A204.1 (cell line): ENCODE measurements around the gene NBEAL2.
"Not testable (repeated sequence)": the region's sequence is repeated elsewhere in the genome, so short reads cannot be mapped to it uniquely, and the experiment has no call there.

Experiments
- FAIRE-seq: peaks from 2 replicates; lab custom pipeline; 2012; peaks lifted over from hg19 to GRCh38; lab: Jason Lieb, UNC

Gene NBEAL2

DNA sequence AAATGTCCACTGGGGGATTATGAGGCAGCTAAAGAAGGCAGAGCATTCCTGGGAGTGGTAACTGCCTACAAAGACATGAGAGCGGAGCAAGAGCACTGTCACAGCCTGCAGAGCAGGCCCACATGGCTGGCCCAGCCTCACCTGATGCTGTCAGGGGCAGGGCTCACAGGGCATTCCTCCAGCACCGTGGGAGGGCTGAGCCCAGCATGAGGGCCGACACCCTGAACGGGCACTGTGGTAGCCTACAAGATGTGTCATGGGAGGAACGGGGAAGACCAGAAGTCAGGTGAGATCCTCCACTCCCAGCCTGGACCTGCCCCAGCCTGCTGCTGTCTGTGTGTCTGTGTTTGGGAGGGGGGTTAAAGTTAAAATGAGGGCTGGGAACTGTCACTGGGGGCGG, 33.0 kb upstream of the NBEAL2 start:
- FAIRE-seq, result no peak

DNA sequence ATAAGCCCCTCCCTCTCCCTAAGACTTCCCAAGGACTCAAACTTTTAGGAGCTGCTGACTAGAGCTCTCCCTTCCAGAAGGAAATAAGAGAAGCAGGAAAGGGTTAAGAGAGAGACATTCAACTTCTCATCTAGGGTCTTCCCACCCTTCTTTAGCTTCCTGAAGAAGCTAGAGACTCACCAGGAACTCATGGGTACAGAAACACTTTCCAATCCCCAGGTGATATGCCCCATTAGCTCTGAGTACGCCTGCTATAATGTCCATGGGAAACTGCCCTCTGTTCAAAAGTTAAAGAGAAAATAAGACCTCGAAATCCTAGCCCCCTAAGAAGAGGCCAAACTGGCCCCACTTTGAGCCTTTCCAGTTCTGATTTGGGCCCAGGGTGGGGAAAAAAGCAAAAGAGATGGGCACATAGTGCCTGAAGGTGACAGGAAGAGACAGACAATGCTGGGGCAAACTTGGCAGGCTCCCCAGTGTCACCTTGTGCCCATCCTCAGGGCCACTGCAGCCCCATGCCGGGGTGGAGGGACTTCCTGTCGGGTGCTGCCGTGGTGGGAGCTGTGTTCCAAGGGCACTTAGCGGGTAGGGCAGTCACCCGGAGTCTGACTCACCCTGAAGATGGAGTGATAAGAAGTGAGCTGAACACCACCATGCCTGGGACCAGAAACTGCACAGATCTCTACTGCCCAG, 32.5 kb upstream of the NBEAL2 start:
- no peak for FAIRE-seq

DNA sequence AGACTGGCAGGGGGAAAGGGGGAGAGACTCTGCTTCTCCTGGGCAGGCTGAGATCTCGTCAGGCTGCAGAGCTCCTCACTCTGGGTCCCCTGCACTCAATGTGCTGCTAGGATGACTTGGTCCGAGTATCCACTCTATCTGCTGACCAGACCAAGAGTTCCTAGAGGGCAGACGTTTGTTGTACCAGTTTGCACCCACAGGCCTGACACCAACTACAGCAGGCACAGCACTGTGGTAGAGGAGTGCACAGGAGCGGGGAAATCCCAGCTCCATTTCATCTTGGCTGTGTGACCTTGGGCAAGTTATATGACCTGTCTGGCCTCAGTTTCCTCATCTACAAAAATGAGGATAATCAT, 31.9 kb upstream of the NBEAL2 start:
- FAIRE-seq, result no peak

DNA sequence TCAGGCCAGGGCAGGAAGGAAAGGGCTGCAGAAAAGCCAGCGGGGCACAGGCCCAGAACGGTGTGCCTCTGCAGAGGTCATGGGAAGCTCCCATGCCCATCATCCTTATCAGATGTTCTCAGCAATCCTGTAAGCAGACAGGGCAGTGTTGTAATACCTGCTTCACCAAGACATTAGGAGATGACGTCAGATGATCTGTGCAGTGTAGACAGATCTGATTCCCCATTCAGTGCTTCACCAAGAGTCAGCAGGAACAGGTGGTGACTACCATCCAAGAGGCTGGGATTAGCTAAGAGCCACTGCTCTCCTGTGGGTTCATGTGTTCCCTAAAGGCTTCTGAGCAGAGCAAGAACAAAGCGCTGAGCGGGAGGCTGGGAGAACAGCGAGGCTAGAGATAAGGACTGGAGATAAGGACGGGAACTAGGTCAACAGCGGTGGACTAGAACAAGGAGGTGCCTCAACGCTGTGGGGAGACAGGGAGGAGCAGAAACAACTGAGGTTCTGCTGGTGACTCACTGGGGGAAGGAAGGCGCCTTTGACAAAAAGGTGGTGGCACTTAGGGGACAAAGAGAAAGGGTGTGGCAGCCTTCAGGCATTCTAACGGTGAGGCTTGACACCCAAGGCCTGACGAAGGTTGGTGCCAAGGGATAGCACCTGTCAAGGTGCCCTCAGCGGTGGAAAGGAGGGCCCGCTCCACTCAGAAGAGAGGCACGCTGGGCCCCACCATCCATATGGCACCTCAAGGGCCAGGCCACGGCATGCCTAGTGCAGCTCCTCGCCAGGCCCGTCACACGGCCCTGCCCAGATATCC, 31.3 kb upstream of the NBEAL2 start:
- no peak for FAIRE-seq

DNA sequence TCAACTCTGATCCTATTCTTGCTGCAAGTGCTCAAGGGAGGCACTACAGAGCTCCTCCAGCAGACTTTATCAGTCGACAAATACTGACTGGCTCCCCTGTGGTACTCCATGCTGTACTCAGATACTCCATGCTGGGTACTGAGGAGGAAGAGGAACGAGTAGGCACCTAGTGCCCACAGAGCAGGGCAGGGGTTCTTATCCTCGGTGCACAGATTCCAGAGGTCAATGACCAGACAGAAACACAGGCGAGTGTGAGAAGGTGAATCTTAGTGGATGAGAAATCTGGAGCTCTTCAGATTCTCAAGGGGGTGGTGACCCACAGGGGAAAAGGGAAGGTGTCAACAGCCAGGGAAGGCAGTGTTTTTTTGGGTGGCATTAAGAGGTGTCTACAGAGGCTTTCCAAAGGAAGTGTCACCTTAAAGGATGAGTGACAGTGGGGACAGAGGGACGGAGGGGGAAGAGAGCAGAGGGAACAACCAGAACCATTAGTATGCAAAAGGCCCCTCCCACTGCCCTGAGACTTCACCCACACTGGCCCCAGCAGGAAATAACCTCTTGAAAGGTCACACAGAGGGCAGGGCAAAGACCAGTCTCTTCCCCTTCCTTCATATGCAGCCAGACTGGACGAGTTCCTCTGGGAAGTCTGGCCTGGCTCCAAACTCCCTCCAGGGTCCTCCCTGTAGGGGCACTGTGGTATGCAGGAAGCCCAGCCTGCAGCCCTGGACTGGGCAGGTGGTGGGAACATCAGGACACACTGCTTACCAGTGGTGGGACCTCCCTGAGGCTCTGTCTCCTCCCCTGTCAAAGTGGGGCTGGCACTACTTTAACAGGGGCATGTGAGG, 30.4 kb upstream of the NBEAL2 start:
- no peak for FAIRE-seq

DNA sequence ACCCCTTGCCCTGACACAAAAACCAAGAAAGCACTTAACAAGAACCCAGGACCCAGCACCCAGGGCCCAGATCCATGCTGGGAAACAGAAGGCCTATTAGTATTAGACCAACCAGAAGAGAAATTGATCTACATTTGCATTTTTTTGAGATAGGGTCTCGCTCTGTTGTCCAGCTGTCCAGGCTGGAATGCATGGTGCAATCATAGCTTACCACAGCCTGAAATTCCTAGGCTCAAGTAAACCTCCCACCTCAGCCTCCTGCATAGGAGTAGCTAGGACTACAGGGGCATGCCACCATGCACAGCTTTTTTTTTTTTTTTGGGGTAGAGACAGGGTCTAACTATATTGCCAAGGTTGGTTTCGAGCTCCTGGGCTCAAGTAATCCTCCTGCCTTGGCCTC, 29.3 kb upstream of the NBEAL2 start:
- FAIRE-seq, result no peak

DNA sequence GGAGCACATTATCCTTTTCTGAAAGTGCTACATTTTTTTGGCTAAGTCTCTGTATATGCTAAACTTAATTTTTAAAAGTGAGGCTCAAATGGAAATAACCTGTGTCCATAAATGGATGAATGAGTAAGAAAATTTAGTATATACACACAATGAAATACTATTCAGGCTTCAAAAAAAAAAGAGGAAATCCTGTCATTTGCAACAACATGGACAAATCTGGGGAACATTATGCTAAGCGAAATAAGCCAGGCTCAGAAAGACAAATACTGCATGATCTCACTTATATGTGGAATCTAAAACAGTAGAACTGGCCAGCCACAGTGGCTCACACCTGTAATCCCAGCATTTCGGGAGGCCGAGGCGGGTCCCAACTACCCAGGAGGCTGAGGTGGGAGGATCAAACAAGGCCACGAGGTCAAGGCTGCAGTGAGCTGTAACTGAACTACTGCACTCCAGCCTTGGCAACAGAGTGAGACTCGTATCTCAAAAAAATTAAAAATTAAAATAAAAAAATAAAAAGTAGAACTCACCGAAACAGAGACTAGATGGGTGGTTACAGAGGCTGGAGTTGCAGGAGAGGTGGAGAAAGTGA, 28.7 kb upstream of the NBEAL2 start:
- FAIRE-seq, result no peak

DNA sequence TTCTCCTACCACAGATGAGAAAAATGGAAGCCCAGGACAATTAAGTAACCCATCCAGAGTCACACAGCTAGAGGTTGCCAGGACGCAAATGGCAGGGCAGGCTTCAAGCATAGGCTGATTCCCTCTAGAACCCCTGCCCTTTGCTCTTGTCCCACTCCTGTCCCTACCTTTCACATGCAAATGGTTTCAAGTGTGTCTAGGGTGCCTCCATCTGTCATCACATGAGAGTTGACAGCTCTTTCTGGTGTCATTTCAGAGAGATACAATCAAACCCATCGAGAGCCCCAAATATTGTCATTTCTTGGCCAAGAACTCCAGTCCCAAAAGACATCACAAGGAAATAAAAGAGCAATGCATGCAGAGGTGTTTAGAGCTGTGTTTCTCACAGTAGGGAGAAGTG, 26.7 kb upstream of the NBEAL2 start:
- FAIRE-seq, result no peak

DNA sequence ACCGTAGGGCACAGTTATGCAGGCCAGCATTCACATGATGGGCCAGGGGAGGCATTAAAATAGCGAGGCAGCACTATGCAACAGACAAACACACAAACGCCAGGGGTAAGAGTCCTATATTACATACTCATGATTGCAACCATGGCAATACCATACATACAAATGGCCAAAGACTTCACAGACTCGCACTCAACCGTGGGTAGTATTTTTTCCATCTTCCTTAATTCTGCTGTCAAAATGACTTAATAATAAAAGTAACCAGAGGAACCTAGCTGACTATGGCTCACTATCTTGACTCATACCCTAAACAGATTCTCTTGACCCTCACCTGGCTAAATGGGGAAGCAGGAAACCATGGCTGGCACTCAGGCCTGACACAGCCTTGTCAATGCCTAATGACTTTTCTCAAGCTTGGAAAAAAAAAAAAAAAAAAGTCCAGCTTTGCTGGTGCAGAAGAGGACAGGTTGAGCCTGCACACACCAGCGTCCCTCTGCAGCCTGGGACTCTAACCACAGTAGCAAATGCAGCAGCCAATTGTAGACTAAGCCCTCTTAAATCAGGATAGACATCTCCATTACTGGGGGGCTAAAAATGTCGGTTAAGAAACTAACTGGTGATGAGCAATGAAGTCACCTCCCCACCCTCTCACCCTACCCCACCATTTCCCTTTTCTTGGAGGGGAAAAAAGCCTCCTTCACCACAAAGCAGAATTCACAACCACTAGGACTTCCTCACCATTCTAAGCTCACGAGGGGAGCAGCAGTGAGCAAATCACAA, 26.0 kb upstream of the NBEAL2 start:
- no peak for FAIRE-seq

DNA sequence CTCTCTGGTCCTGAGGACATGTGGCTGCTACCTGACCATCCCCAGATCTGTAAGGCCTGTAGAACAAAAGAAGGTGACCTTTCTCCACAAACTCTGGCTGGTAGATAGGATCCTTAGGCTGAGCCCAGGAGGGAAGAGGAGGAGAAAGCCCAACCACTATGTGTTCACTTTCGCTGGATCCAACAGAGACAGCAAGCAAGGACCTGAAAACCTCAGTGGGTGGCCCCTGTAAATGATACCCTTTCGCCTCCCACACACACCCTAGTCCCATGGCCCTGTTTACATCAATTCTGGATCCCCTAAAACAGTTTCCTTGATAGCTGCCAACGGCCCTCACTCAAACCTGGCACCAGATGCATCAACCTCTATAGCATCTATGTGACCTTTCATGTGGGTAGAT, 25.3 kb upstream of the NBEAL2 start:
- FAIRE-seq, result no peak

DNA sequence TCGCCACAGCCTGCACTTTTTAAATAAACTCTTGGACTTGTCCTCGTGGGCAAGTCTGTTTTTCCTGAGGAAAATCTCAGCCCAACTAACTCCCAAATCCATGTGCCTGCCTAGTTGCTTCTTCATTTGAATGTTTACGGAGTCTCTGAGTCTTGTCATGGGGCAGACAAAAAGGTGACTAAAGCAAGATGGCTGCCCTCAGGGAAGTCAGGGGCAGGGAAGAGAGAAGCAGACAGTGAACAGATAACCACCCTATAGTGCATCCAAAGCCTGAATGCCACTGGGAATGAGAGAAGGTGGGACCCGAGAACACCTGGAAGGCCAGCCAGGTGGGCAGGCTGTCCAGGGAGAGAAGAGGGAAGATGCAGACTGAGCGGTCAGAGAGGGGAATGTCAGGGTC, 24.3 kb upstream of the NBEAL2 start:
- FAIRE-seq, result no peak

DNA sequence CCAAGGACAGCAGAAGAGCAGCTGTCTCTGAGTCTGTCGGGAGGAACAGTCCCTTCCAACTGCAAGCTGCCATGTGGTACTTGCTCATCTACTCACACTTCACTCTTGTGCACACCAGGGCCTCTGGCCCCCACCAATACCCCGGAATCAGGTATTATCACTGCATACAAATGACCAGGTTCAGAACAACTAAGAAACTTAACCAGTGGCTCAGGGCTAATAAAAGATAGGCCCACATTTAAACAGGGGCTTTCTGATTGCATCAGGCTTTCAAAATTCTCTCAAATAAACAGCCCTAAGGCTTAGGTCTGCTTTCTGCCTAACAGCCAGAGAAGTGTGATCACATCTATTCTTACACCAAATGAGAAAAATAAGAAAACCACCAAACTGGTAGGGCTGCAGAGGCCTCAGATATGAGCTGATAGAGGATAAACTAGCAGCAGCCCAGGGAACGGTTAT, 23.6 kb upstream of the NBEAL2 start:
- no peak for FAIRE-seq

DNA sequence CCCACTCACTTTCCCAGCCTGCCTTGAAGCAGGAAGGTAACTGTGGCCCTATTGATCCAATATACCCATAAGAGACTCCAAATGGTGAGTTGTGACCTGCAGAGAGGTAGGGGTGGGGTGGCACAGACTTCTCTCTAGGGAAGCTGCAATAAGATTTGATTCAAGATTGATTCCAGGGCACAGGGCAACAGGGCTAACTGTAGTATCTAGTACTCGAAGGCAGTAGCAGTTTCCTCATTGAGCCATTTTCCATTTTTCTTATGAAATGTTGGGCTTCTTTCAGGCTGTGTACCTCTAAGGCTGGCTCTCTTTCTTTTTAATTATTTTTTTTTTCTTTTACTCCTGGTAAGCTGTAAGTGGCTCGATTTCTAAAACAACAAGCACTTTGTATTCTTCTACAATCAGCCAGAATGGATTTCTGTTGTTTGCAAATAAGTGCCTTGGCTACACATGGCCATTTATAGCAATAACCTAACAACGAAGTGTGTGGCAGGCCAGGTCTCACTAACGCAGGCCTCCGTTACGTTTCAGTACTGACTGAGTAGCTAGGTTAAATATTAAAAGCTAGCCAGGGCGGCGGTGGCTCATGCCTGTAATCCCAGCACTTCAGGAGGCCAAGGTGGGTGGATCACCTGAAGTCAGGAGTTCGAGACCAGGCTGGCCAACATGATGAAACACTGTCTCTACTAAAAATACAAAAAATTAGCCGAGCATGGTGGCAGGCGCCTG, 22.2 kb upstream of the NBEAL2 start:
- no peak for FAIRE-seq

DNA sequence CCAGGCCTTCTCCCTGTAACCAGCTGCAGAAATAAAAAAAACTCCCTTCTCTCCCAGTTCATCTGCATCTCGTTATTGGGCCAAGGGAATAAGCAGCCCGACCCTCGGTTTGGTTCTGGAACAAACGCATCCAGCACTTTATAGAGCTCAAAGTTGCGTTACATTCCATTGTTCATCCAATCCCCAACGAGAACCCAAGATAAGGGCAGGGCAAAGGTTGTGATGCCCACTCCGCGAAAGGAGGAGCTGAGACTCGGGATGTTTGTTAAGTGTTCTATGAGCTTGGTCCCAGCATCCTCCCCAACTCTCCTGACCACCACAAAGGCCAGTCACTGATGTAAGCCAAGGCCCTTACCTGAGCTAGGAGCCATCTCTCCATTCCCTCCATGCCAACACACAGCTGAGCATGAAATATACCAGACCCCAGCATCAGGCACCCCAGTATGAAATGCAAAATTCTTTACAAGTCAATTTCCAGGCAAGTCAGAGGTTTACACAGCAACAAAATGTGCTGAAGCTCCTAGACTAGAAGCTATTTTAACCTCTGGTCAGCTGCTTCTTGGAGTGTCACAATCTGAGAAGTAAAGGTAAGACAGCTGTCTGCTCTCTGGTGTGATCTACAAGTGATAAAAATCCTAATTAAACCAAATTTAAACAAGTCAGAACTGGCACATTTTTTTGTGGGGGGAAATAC, 20.9 kb upstream of the NBEAL2 start:
- FAIRE-seq, result no peak

DNA sequence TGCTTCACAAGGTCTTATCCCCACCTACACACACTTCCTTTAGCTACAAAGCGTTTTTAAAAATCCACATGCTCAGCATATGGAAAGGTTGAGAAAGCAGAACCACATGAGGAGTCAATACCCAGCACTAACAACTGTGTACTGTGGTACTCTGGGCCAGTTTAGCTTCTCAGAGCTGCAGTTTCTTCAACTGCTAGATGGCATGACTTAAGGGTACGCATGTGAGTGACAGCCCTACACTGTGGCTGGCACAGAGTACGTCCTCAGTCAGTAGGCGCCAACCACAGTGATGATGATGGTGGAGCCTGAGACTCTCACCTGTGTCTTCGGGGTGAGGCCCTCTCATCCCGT, 20.3 kb upstream of the NBEAL2 start:
- no peak for FAIRE-seq

DNA sequence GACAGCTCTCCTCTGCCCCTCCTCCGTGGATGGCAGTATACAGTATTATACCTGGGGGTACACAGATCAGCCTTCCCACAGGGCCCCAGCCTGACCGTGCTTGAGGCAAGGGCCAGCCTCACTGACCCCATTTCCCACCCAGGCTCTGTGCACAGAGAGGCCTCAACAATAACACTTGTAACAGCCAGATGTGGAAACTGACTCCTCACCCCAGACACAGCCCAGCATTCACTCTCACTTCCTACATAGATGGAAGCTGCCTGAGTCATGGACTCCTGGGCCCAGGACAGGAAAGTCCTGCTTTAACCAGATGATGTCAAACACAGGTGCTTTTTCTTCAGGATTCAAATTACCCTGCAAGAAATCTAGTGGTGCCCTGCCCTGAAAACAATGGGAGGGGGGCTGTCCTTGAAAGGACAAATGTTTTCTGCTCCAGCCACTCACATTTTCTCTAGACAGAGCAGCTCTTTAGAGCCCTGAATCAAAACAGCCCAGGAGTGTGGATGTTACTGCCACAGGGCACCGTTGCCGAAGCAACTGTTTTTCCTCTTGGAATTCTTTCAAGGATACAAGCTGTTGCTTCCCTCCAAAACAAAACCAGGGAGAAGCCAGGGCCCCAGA, 19.3 kb upstream of the NBEAL2 start:
- no peak for FAIRE-seq

DNA sequence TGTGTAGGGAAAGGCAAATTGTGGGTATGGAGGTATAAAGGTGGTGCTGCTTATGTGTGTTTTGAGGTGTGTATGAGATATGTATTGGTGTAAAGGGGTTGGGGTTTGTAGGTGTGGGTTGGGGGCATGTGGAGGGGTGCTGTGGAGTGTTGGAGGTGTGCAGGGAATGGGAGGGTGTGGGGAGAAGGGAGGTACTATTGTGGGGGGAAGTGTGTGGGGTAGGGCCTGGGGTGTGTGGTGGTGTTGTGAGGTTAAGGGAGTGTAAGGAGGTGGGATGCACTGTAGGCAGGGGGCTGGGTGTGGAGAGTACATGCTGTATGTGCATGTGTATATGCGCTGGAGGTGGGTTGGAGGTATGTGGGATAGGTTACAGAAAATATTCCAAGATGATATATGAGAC, 18.6 kb upstream of the NBEAL2 start:
- FAIRE-seq, result no peak

DNA sequence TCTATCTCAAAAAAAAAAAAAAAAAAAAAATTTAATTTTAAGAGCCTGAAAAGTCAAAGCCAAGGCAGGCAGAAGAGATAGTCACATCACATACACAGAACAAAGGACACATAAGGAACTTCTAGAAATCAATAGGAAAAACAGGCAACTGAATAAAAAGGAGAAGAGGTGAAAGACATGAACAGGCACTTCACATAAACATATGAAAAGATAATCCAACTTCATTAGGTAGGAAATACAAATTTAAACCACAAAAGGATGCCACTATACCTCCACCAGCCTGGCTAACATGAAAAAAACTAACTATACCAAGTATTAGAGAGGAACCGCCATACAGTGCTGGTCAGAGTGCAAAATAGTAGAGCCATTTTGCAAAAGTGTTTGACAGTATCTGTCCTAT, 17.0 kb upstream of the NBEAL2 start:
- no peak for FAIRE-seq

DNA sequence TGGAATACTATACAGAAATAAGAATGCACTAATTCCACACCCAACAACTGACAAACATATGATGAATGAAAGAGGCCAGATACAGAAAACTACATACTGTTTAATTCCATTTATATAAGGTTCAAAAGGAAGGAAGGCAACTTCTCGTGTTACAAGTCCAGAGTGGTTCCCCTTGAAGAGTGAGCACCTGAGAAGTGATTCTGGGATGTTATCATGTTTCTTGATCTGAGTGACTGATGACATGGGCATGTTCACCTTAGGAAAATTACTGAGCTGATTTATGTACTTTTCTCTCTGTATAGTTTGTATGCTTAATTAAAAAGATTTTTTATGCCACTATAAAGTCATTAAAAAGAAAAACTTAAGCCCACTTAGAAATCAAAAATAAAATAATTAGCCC, 16.5 kb upstream of the NBEAL2 start:
- FAIRE-seq, result no peak

DNA sequence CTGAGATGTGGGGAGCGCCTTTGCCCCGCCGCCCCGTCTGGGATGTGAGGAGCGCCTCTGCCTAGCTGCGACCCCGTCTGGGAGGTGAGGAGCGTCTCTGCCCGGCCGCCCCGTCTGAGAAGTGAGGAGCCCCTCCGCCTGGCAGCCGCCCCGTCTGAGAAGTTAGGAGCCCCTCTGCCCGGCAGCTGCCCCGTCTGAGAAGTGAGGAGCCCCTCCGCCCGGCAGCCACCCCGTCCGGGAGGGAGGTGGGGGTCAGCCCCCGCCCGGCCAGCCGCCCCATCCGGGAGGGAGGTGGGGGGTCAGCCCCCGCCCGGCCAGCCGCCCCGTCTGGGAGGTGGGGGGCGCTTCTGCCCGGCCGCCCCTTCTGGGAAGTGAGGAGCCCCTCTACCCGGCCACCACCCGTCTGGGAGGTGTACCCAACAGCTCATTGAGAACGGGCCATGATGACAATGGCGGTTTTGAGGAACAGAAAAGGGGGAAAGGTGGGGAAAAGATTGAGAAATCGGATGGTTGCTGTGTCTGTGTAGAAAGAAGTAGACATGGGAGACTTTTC, 15.4 kb upstream of the NBEAL2 start:
- not testable (repeated sequence) for FAIRE-seq
